H1 (cell line): Measurements from ENCODE around the gene KRTAP9-6. TPM values are rescaled to one million over a fixed set of nuclear protein-coding genes. Genes with fewer than 3 reads are reported as not detected.

Experiments used
- RFX5 ChIP-seq: IDR thresholded peaks from 2 replicates; pipeline ENCODE4 v1.6.1; 2011; ENCODE audit warnings: low read depth, low read length, improper control_type of control experiment, borderline replicate concordance
- polyA plus RNA-seq, 7 experiments: library from polyadenylated mRNA; depleted of rRNA in 3 of 7; stranded (reverse) in 5 of 7; unstranded in 2 of 7; fragments of >200 nt in 5 of 7; fragments of 200-250 nt in 2 of 7; gene quantifications; 1 replicate in 5 of 7; 2 replicates in 1 of 7; 4 replicates in 1 of 7; pipeline versions ENCODE4 v1.2.1 to v1.2.3, GENCODE V29; 2011 to 2013; ENCODE audit warnings: missing spikeins in 2 of 7, mixed read lengths in 2 of 7
- total RNA-seq: library from RNA; stranded (reverse); fragmentation: NEBNext Ultra II Directional; extraction: Animal tissue kit (Norgen Biotek cat#: 25700); gene quantifications from 2 replicates; pipeline ENCODE4 v1.2.1, GENCODE V29; 2021
- TF ChIP-seq, protein P1 (sequence below), 3 experiments: IDR thresholded peaks; 1 replicate in 2 of 3; 2 replicates in 1 of 3; pipeline versions ENCODE4 v1.5.1 to v1.6.1; 2011; ENCODE audit warnings: low read length in 3 of 3, mild to moderate bottlenecking in 3 of 3, inconsistent platforms in 2 of 3, low read depth in 1 of 3, moderate library complexity in 1 of 3; ENCODE audit not compliant: insufficient read depth in 1 of 3; ENCODE audit errors: control extremely low read depth in 1 of 3

KRTAP9-6 gene
- total and polyA plus RNA-seq, 2 of the 8 experiments (the other 6 are each of a cell fraction or from before 2014, with no cell fraction given): not detected

GRCh38 chr17:41265078-41265477 lies at the start of gene KRTAP9-6 (continued):
- no peak for TF ChIP-seq RFX5
- TF ChIP-seq, protein P1, sequence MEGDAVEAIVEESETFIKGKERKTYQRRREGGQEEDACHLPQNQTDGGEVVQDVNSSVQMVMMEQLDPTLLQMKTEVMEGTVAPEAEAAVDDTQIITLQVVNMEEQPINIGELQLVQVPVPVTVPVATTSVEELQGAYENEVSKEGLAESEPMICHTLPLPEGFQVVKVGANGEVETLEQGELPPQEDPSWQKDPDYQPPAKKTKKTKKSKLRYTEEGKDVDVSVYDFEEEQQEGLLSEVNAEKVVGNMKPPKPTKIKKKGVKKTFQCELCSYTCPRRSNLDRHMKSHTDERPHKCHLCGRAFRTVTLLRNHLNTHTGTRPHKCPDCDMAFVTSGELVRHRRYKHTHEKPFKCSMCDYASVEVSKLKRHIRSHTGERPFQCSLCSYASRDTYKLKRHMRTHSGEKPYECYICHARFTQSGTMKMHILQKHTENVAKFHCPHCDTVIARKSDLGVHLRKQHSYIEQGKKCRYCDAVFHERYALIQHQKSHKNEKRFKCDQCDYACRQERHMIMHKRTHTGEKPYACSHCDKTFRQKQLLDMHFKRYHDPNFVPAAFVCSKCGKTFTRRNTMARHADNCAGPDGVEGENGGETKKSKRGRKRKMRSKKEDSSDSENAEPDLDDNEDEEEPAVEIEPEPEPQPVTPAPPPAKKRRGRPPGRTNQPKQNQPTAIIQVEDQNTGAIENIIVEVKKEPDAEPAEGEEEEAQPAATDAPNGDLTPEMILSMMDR (IDR thresholded peaks at IDR 0.05; ENCODE audit: control extremely low read depth in 1 of 3, insufficient read depth in 1 of 3, low read depth in 1 of 3, low read length in 3 of 3): no peak
